HG03196 (cell line): ENCODE measurements around the gene CCBE1.

Source experiments
- ATAC-seq: cut with Tn5 transposase; IDR thresholded peaks from one replicate; pipeline ENCODE4 v1.9.1; 2021; ENCODE audit not compliant: unreplicated experiment

Gene CCBE1

DNA sequence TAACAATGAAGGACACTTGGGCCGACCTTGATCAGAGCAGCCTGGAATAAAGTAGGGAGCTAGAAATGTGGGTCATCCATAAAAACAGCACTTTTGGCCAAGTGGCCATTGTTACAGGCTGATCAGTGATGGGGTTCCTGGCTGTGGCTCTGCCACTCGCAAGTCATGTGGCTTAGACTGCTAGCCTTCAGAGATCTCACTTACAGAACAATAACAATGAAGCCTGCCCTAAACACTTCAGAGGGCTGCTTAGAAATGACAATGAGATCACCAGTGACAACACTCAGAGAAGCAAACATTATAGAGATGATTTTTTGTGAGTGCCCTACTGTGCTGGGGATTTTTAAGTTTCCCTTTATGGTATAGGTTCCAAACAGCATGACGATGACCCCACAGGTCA, 230.2 kb downstream of the CCBE1 start:
- ATAC-seq = no peak

DNA sequence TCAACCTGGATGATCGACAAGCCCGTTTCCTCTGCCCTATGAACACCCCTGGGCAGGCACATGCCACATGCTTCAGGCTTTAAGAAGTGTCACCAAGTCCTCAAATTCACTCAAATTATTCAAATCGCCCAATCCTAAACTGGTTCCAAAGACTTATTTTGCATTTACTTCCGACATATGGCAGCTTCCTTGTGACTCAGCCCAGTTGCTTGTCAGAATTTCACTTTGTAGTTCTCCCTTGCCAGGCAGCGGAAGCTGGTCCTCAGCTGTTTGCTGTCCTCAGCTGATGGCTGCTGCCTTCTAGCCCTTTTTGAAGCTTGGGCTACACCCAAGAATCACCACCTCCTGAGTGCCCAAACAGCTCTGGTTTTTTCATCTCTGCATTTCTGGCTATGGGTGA, 232.7 kb downstream of the CCBE1 start:
- ATAC-seq = no peak

GRCh38 chr18:59461171-59461570, 236.1 kb downstream of the CCBE1 start:
- no peak for ATAC-seq

DNA sequence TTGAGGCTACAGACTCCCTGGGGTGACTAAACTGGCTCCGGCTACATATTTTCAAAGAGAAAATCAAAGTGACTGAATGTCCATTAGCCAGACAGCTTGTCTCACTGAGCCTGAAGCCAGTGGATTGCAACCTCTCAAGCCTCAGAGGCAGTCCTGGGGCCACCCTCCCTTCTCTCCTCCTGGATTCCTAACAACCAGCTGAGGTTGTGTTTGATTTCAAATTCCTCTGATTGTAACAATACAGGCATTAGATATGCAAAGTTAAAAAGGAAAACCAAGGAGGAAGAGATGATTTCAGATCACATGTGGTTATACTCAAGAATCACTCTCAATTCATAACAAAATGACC, 237.2 kb downstream of the CCBE1 start:
- no peak for ATAC-seq

DNA sequence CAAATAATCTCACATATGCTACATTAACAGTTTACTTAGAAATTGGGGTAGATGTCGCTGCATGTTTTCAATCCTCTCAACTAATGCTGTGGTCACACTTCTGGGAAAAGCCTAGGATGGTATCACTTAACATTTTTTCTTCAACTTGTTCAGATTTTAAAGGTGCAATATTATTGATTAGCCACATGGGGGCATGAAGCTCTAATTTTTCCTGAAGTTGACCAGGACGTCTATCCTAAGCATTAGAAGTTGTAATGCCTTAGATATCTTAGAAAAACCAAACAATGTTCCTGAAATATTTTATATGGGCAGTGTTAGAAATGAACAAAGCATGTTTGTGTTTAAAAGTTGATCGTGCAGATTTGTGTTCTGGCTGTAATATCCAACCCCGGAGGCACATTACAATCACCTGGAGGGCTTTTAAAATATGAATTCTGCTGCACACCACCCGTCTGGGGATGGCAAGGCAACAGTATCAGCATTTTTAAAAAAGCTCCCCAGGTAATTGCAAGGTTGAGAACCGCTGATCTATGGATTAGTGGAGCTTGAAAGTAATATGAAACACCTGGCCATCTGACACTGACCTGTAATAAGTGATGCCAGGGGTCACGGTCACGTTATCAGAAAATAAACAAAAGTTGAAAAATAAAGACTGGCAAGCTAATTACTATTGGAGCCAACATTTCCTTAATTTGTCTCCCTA, 237.7 kb downstream of the CCBE1 start:
- ATAC-seq = no peak

- no peak for ATAC-seq
These were observed 238.6 kb downstream of the CCBE1 start for GRCh38 chr18:59458575-59458974.

DNA sequence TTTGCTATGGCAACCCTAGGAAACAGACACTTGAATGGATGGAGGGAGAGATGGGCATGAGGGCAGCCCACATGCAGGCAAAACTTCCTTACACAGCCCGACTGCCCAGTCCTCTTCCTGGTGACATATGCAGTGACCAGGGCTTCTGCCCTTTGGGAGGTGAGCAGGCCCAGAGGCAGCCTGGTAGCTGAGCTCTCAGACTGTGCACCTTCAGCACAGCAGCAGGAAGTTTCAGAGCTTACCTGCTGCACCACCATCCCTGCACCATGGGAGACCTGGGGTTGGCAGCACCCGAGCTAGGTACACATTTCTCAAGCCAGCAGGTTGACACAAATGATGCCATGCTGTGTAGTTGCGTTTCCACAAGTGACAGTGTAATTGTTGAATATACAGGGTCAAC, 240.6 kb downstream of the CCBE1 start:
- ATAC-seq = no peak

- ATAC-seq = no peak
These were observed 241.4 kb downstream of the CCBE1 start for GRCh38 chr18:59455728-59456276.

DNA sequence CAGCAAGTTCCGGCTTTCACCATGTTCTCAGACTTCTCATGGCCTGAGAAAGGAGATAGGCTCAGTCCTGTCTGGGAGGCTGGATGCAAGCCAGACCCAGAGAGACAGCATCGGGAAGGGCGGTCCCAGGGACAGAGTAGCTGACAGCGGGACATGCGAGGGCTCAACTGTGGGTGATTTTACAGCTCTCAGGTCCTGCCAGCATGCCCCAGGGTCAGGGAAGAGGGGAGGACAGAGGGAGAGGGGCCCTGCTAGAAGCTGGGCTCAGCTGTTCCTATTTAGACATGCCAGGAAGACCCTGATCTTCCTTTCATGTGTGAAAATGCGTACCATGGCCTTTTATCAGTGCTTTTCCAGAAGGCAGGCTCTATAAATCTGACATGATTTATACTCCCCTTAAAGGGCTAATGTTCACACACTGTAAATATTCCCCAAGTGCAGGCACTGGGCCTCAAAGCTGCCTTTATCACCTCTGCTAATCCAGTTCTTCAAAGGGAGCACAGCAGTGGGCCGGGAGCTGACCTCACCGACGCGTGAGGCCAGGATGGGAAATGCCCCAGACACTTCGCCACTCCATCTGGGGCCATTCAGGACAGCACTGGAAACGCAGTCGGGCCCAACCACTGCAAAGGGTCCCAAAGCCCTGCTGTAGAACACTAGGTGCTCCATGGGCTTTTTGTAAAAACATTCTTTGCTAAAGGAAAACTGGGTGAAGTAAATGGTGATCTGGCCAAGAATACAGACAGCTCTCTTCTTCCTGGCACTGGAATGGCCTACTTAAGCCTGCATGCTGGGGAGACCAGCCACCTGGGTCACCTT, 242.1 kb downstream of the CCBE1 start:
- ATAC-seq = no peak

DNA sequence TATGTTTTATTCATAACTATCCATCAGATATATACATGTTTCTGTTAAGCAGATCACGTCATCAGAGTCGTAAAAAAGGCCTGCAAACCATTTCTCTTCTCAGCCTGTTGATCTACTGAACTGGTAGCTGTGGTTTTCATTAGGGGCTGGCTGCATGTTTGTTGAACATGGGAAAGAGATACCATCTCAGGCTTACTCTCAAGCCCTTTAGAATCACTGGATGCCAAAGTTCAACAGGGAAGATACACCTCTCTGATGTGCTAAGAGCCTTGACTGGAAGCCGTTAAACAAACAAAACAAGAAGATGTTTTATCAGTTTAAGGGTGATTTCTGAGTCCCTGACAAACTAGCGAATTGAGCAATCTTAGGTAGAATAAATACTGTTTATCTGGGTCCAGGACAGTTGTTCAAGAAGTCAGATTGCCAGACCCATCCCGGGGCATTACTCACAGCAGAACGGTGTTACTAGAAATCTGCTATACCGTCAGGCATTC, 243.7 kb downstream of the CCBE1 start:
- ATAC-seq = no peak

GRCh38 chr18:59451963-59452362, 245.3 kb downstream of the CCBE1 start:
- ATAC-seq = no peak

GRCh38 chr18:59451073-59451472, 246.2 kb downstream of the CCBE1 start:
- no peak for ATAC-seq

GRCh38 chr18:59448546-59448945, 248.7 kb downstream of the CCBE1 start:
- no peak for ATAC-seq

DNA sequence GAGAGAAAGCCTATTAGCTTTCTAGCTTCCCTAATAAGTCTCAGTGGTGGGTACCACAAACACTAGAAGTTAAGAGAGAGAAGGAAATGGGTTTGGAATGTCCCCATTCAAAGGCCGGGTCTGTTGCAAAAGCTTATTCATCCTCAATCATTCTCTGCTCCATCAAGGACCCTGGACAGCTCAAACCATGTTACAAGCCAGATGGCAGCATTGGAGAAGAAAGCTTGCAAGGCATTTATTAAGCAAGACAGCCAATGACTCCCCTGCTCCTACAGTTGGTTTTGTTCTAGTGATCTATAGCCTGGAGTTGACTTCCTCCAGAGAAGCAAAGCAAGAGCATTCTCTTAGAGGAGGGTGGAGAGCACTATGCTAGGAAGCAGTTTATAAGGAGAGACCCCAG, 251.2 kb downstream of the CCBE1 start:
- ATAC-seq = no peak

DNA sequence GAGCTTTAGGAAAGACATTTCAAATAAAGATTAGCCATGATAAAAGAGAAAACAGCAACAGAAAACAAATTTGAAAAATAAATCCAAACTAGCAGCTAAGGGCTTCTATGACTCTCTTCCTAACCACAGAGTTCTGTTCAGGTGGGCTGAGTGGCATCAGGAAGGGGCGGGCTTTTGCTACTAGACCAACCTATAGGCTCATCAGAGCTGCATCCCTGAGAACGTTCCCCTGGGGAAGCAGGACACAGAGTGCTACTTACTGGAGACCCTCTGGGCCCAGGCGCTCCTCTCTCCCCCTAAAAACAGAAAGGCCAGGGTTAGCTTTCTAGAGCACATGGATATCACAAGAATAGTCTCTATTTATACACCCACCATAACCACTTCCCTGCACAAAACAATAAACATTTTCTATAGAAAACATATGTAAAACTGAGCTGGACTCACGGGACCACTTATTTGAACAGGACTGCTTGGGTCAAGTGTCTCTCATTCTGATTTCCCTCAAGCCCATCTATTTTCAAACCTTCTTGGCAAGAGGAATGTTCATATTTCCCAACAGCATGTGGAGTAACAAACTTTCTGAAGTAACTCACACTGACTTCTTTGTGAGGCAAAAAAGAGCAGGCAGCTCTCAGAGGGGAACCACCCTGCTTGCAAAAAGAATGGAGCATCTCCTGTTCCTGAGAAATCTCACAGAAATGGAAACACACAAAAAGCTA, 259.2 kb downstream of the CCBE1 start:
- ATAC-seq = no peak

DNA sequence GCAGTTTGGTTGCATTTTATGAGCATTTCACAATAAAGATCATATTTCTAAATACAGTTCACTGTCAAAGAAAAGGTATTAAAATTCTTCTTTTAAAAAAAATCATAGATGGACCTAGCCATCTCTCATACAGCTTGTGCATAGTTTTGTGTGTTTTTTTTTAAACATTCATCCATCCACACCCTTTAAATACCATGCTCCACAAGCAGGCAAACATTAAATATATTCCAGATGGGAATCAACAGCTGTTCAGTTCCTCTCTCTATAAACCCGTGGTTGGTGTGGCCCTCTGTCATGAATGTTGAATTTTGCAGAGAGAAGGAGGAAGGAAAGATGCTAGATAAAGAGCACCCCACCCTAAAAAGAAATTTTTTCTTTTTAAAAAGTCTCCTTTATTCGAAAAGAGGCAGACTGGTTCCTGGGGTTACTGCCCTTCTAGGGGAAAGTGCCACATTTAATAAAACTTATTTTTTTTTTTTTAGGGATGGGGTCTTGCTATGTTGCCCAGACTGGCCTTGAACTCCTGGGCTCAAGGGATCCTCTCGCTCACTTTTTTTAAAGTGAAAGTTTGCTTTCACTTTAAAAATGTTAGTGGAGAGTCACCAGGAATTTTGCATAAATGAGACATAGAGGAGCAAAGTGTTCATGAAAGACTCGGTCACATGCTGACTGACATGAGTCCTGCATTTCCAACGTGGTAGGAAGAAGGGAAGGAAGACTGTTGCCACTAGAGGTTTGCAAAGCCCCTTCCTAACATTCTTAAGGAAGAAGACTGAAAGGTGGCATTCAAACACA, 264.2 kb downstream of the CCBE1 start:
- no peak for ATAC-seq

- ATAC-seq = no peak
These were observed 266.1 kb downstream of the CCBE1 start for GRCh38 chr18:59431131-59431530.

GRCh38 chr18:59429608-59430007, 267.6 kb downstream of the CCBE1 start:
- no peak for ATAC-seq

DNA sequence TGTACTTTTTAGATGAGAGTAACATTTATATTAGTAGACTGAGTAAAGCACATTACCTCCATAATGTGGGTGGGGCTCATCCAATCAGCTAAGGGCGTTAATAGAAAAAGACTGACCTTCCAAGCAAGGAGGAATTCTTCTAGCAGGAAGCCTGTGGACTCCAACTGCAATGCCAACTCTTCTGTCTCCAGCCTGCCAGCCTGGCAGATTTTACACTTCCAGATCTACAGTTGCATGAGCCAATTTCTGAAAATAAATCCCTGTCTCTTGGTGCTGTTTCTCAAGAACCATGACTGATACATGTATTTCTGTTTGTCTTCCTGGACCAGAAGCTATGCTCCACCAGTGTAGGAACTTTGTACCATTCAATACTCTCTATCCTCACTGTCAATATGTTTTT, 269.2 kb downstream of the CCBE1 start:
- ATAC-seq = no peak

- ATAC-seq = no peak
These were observed 270.4 kb downstream of the CCBE1 start for GRCh38 chr18:59426855-59427254.

DNA sequence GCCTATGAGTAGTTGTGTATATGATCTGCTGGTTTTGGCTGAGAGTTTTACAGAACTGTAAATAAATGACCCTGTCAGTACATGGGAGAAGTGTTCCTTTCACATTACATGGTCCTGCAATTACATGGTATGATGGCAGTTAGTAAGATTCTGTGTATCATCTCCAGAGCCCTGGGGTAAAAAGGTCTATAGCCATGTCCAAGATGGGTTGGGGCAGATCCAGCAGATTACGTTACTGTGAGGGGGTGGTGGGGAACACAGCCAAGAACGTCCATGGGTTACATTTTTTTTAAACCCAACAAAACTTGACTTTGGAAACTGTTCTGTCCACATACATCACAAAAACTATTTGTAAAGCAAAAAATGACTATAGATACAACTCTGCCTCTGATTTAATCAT, 274.0 kb downstream of the CCBE1 start:
- ATAC-seq = no peak
